ENCODE results near the gene NRXN3.

The NRXN3 gene

GRCh38 chr14:79584679-79585078, 1414.5 kb downstream of the NRXN3 start:
- Histone ChIP-seq H3K36me3 (no peaks in the 10 kb centered on the region), H3K9me3 (replicated peaks in 1 of 11) (no peaks in the 10 kb centered on the region), H3K4me2 (no peak overlapping the region), H4K20me1 (no peaks in the 10 kb centered on the region), H3K4me1 (no peaks in the 10 kb centered on the region), H3K27ac (no peak overlapping the region), H3K27me3 (no peaks in the 10 kb centered on the region), H3K4me3 (no peak overlapping the region), H3K9ac (no peak overlapping the region)
- TF ChIP-seq Cebpa-rat (IDR thresholded peaks at IDR 0.05): no peak

GRCh38 chr14:79585845-79586244, 1415.7 kb downstream of the NRXN3 start:
- H3K4me3 ChIP-seq: no peak overlapping the region
- TF ChIP-seq Cebpa-rat (IDR thresholded peaks at IDR 0.05): no peak
- no peak overlapping the region for H3K4me2 ChIP-seq
- H3K9ac ChIP-seq: no peak overlapping the region
- H3K27me3 ChIP-seq: no peaks in the 10 kb centered on the region
- peaks cover 0 to 3% (median 0%) of the 10 kb centered on the region in 11 experiments; a peak in 1 of 22 replicates for H3K9me3 ChIP-seq (replicated peaks in 1 of 11)
- no peaks in the 10 kb centered on the region for H4K20me1 ChIP-seq
- no peaks in the 10 kb centered on the region for H3K36me3 ChIP-seq
- H3K27ac ChIP-seq: no peak overlapping the region
- H3K4me1 ChIP-seq: no peaks in the 10 kb centered on the region

GRCh38 chr14:79586416-79586815, 1416.2 kb downstream of the NRXN3 start:
- H3K9ac ChIP-seq: no peak overlapping the region
- no peaks in the 10 kb centered on the region for H4K20me1 ChIP-seq
- no peak overlapping the region for H3K27ac ChIP-seq
- H3K9me3 ChIP-seq (replicated peaks in 1 of 11): peaks cover 0 to 3% (median 0%) of the 10 kb centered on the region in 11 experiments; a peak in 1 of 22 replicates
- no peak overlapping the region for H3K4me2 ChIP-seq
- H3K4me3 ChIP-seq: no peak overlapping the region
- H3K27me3 ChIP-seq: no peaks in the 10 kb centered on the region
- TF ChIP-seq Cebpa-rat (IDR thresholded peaks at IDR 0.05): no peak
- H3K4me1 ChIP-seq: no peaks in the 10 kb centered on the region
- H3K36me3 ChIP-seq: no peaks in the 10 kb centered on the region

GRCh38 chr14:79586989-79587598, 1416.9 kb downstream of the NRXN3 start:
- no peak for TF ChIP-seq Cebpa-rat (IDR thresholded peaks at IDR 0.05)
- H3K27ac ChIP-seq: no peak overlapping the region

GRCh38 chr14:79587875-79588274, 1417.7 kb downstream of the NRXN3 start:
- Histone ChIP-seq H3K9ac (no peak overlapping the region), H3K27me3 (no peaks in the 10 kb centered on the region), H3K36me3 (no peaks in the 10 kb centered on the region), H3K4me1 (no peaks in the 10 kb centered on the region), H3K4me2 (no peak overlapping the region), H4K20me1 (no peaks in the 10 kb centered on the region), H3K9me3 (replicated peaks in 1 of 11) (peaks cover 0 to 3% (median 0%) of the 10 kb centered on the region in 11 experiments; a peak in 1 of 22 replicates), H3K4me3 (no peak overlapping the region), H3K27ac (no peak overlapping the region)
- TF ChIP-seq Cebpa-rat (IDR thresholded peaks at IDR 0.05): no peak

More at GRCh38 chr14:79586989-79587598, 1416.9 kb downstream of the NRXN3 start:
- no peak overlapping the region for H3K4me3 ChIP-seq
- no peaks in the 10 kb centered on the region for H3K4me1 ChIP-seq
- no peaks in the 10 kb centered on the region for H4K20me1 ChIP-seq
- H3K27me3 ChIP-seq: no peaks in the 10 kb centered on the region
- no peak overlapping the region for H3K9ac ChIP-seq
- H3K9me3 ChIP-seq (replicated peaks in 1 of 11): peaks cover 0 to 3% (median 0%) of the 10 kb centered on the region in 11 experiments; a peak in 1 of 22 replicates
- H3K36me3 ChIP-seq: no peaks in the 10 kb centered on the region
- H3K4me2 ChIP-seq: no peak overlapping the region

GRCh38 chr14:79588398-79588797, 1418.2 kb downstream of the NRXN3 start:
- H4K20me1 ChIP-seq: no peaks in the 10 kb centered on the region
- no peaks in the 10 kb centered on the region for H3K4me1 ChIP-seq
- H3K4me3 ChIP-seq: no peak overlapping the region
- H3K27ac ChIP-seq: no peak overlapping the region
- peaks cover 0 to 3% (median 0%) of the 10 kb centered on the region in 11 experiments; a peak in 1 of 22 replicates for H3K9me3 ChIP-seq (replicated peaks in 1 of 11)
- H3K36me3 ChIP-seq: no peaks in the 10 kb centered on the region
- TF ChIP-seq Cebpa-rat (IDR thresholded peaks at IDR 0.05): no peak
- H3K9ac ChIP-seq: no peak overlapping the region
- H3K27me3 ChIP-seq: no peaks in the 10 kb centered on the region
- H3K4me2 ChIP-seq: no peak overlapping the region

GRCh38 chr14:79596551-79596950, 1426.4 kb downstream of the NRXN3 start:
- Histone ChIP-seq H3K4me1 (no peaks in the 10 kb centered on the region), H3K4me3 (no peak overlapping the region), H3K27ac (no peak overlapping the region), H4K20me1 (no peaks in the 10 kb centered on the region), H3K36me3 (no peaks in the 10 kb centered on the region), H3K27me3 (no peaks in the 10 kb centered on the region), H3K9ac (no peak overlapping the region), H3K9me3 (replicated peaks in 1 of 11) (no peaks in the 10 kb centered on the region; a peak in 1 of 22 replicates), H3K4me2 (no peak overlapping the region)
- TF ChIP-seq Cebpa-rat (IDR thresholded peaks at IDR 0.05): no peak

- no peaks in the 10 kb centered on the region for H3K4me1 ChIP-seq
- H3K27me3 ChIP-seq: no peaks in the 10 kb centered on the region
- H3K4me3 ChIP-seq: no peak overlapping the region
- TF ChIP-seq Cebpa-rat (IDR thresholded peaks at IDR 0.05): no peak
- H4K20me1 ChIP-seq: no peaks in the 10 kb centered on the region
- H3K9ac ChIP-seq: no peak overlapping the region
- H3K9me3 ChIP-seq (replicated peaks in 1 of 11): no peaks in the 10 kb centered on the region; a peak in 1 of 22 replicates
- H3K36me3 ChIP-seq: no peaks in the 10 kb centered on the region
- H3K27ac ChIP-seq: no peak overlapping the region
- no peak overlapping the region for H3K4me2 ChIP-seq
These were observed 1427.4 kb downstream of the NRXN3 start for GRCh38 chr14:79597566-79597965.

GRCh38 chr14:79598339-79598738, 1428.2 kb downstream of the NRXN3 start:
- TF ChIP-seq Cebpa-rat (IDR thresholded peaks at IDR 0.05): no peak
- Histone ChIP-seq H3K9me3 (replicated peaks in 1 of 11) (no peaks in the 10 kb centered on the region; a peak in 1 of 22 replicates), H3K4me3 (no peak overlapping the region), H3K27me3 (no peaks in the 10 kb centered on the region), H3K4me1 (no peaks in the 10 kb centered on the region), H3K9ac (no peak overlapping the region), H3K36me3 (no peaks in the 10 kb centered on the region), H3K4me2 (no peak overlapping the region), H4K20me1 (no peaks in the 10 kb centered on the region), H3K27ac (no peak overlapping the region)

GRCh38 chr14:79599239-79599638, 1429.1 kb downstream of the NRXN3 start:
- no peaks in the 10 kb centered on the region; a peak in 1 of 22 replicates for H3K9me3 ChIP-seq (replicated peaks in 1 of 11)

More at GRCh38 chr14:79599239-79599638, 1429.1 kb downstream of the NRXN3 start:
- Histone ChIP-seq H3K27ac (no peak overlapping the region), H4K20me1 (no peaks in the 10 kb centered on the region), H3K4me1 (no peaks in the 10 kb centered on the region), H3K36me3 (no peaks in the 10 kb centered on the region), H3K27me3 (no peaks in the 10 kb centered on the region), H3K9ac (no peak overlapping the region), H3K4me3 (no peak overlapping the region), H3K4me2 (no peak overlapping the region)
- TF ChIP-seq Cebpa-rat (IDR thresholded peaks at IDR 0.05): no peak

All from BLaER1 treated with 17β-estradiol and CSF1 and Interleukin-3, amounts not matched to agents 10 nM and 100 nM (cell line).